ENCODE data around the gene KRT15. TPM values are rescaled to one million over a fixed set of nuclear protein-coding genes. Genes with fewer than 3 reads are reported as not detected.

The KRT15 gene
- total RNA-seq, 2 experiments from 2014 or later = not detected

- Mint-ChIP-seq H3K27me3 (no peaks in the 10 kb centered on the region), H3K27ac (peak overlapping the region; percentile 59), H3K4me1 (no peaks in the 10 kb centered on the region), H3K36me3 (no peaks in the 10 kb centered on the region), H3K4me3 (no peak overlapping the region), H3K9me3 (no peaks in the 10 kb centered on the region)
- DNase-seq = no peak
Measured at GRCh38 chr17:41507315-41507880, 11.3 kb downstream of the KRT15 start.

- Mint-ChIP-seq H3K4me3 (no peak overlapping the region), H3K4me1 (no peaks in the 10 kb centered on the region), H3K27ac (no peak overlapping the region), H3K27me3 (no peaks in the 10 kb centered on the region), H3K9me3 (no peaks in the 10 kb centered on the region), H3K36me3 (no peaks in the 10 kb centered on the region)
- no peak for DNase-seq
Measured at GRCh38 chr17:41505809-41506767, 12.6 kb downstream of the KRT15 start.

GRCh38 chr17:41505007-41505808 is 13.5 kb downstream of the KRT15 start, which contains the start of gene KRT13:
Gene KRT13 (minus strand): TSS chr17:41505612. CDS start chr17:41505550, 62 bp downstream.
- no peaks in the 10 kb centered on the region for H3K36me3 Mint-ChIP-seq
- H3K4me1 Mint-ChIP-seq = no peaks in the 10 kb centered on the region
- no peaks in the 10 kb centered on the region for H3K27me3 Mint-ChIP-seq
- no peak within 1 kb of the TSS for H3K27ac Mint-ChIP-seq
- no peak for DNase-seq
- no peak within 1 kb of the TSS for H3K4me3 Mint-ChIP-seq
- H3K9me3 Mint-ChIP-seq = no peaks in the 10 kb centered on the region

- Mint-ChIP-seq H3K36me3 (no peaks in the 10 kb centered on the region), H3K27me3 (no peaks in the 10 kb centered on the region), H3K9me3 (no peaks in the 10 kb centered on the region), H3K27ac (no peak overlapping the region), H3K4me1 (no peaks in the 10 kb centered on the region), H3K4me3 (no peak overlapping the region)
- no peak for DNase-seq
Measured at GRCh38 chr17:41504246-41504977, 14.3 kb downstream of the KRT15 start.

- DNase-seq = no peak
- Mint-ChIP-seq H3K4me1 (no peaks in the 10 kb centered on the region), H3K36me3 (no peaks in the 10 kb centered on the region), H3K27ac (no peak overlapping the region), H3K4me3 (no peak overlapping the region), H3K27me3 (no peaks in the 10 kb centered on the region), H3K9me3 (no peaks in the 10 kb centered on the region)
Measured at GRCh38 chr17:41503202-41503601, 15.5 kb downstream of the KRT15 start.

GRCh38 chr17:41500131-41500911 is 18.4 kb downstream of the KRT15 start:
- H3K4me3 Mint-ChIP-seq = no peak overlapping the region
- H3K9me3 Mint-ChIP-seq = no peaks in the 10 kb centered on the region
- H3K27me3 Mint-ChIP-seq = no peaks in the 10 kb centered on the region
- H3K27ac Mint-ChIP-seq = no peak overlapping the region
- H3K4me1 Mint-ChIP-seq = peaks cover 5% of the 10 kb centered on the region
- DNase-seq = no peak
- no peaks in the 10 kb centered on the region for H3K36me3 Mint-ChIP-seq

- Mint-ChIP-seq H3K36me3 (no peaks in the 10 kb centered on the region), H3K27me3 (no peaks in the 10 kb centered on the region), H3K4me1 (peaks cover 5% of the 10 kb centered on the region), H3K9me3 (no peaks in the 10 kb centered on the region), H3K27ac (no peak overlapping the region), H3K4me3 (no peak overlapping the region)
- no peak for DNase-seq
Measured at GRCh38 chr17:41499714-41500113, 19.0 kb downstream of the KRT15 start.

GRCh38 chr17:41498276-41498675 is 20.4 kb downstream of the KRT15 start:
- Mint-ChIP-seq H3K27ac (no peak overlapping the region), H3K36me3 (no peaks in the 10 kb centered on the region), H3K4me3 (no peak overlapping the region), H3K9me3 (no peaks in the 10 kb centered on the region), H3K27me3 (no peaks in the 10 kb centered on the region), H3K4me1 (peaks cover 5% of the 10 kb centered on the region)
- DNase-seq = no peak

- no peaks in the 10 kb centered on the region for H3K27me3 Mint-ChIP-seq
- no peaks in the 10 kb centered on the region for H3K9me3 Mint-ChIP-seq
- no peaks in the 10 kb centered on the region for H3K36me3 Mint-ChIP-seq
- peak; percentile 77 for DNase-seq
- H3K4me1 Mint-ChIP-seq = peaks cover 7% of the 10 kb centered on the region
- H3K27ac Mint-ChIP-seq = no peak overlapping the region
- no peak overlapping the region for H3K4me3 Mint-ChIP-seq
Measured at GRCh38 chr17:41496803-41497484, 21.7 kb downstream of the KRT15 start.

GRCh38 chr17:41494524-41494923 is 24.2 kb downstream of the KRT15 start:
- Mint-ChIP-seq H3K4me1 (peaks cover 9% of the 10 kb centered on the region), H3K27me3 (no peaks in the 10 kb centered on the region), H3K9me3 (no peaks in the 10 kb centered on the region), H3K36me3 (no peaks in the 10 kb centered on the region), H3K4me3 (no peak overlapping the region), H3K27ac (no peak overlapping the region)
- DNase-seq = no peak

GRCh38 chr17:41492771-41493170 is 25.9 kb downstream of the KRT15 start:
- H3K27ac Mint-ChIP-seq = no peak overlapping the region
- no peak for DNase-seq

GRCh38 chr17:41492351-41492750 is 26.3 kb downstream of the KRT15 start:
- Mint-ChIP-seq H3K4me1 (peaks cover 9% of the 10 kb centered on the region), H3K9me3 (no peaks in the 10 kb centered on the region), H3K27me3 (no peaks in the 10 kb centered on the region), H3K36me3 (no peaks in the 10 kb centered on the region), H3K27ac (no peak overlapping the region), H3K4me3 (no peak overlapping the region)
- no peak for DNase-seq

More at GRCh38 chr17:41492771-41493170, 25.9 kb downstream of the KRT15 start:
- no peaks in the 10 kb centered on the region for H3K27me3 Mint-ChIP-seq
- H3K9me3 Mint-ChIP-seq = no peaks in the 10 kb centered on the region
- peaks cover 9% of the 10 kb centered on the region for H3K4me1 Mint-ChIP-seq
- H3K4me3 Mint-ChIP-seq = no peak overlapping the region
- H3K36me3 Mint-ChIP-seq = no peaks in the 10 kb centered on the region

GRCh38 chr17:41491476-41491875 is 27.2 kb downstream of the KRT15 start:
- no peaks in the 10 kb centered on the region for H3K36me3 Mint-ChIP-seq
- peaks cover 4% of the 10 kb centered on the region for H3K4me1 Mint-ChIP-seq
- no peak for DNase-seq
- H3K9me3 Mint-ChIP-seq = no peaks in the 10 kb centered on the region
- H3K27ac Mint-ChIP-seq = no peak overlapping the region
- H3K27me3 Mint-ChIP-seq = peaks cover 3% of the 10 kb centered on the region
- H3K4me3 Mint-ChIP-seq = no peak overlapping the region
